Esophagus squamous epithelium (tissue), 5 donors: ENCODE measurements around the gene SMAD7. TPM values are rescaled to one million over a fixed set of nuclear protein-coding genes. Genes with fewer than 3 reads are reported as not detected.
A peak's percentile ranks its signal among the peaks of the same experiment; 100 is the strongest.

Source experiments
- DNase-seq: peaks from one replicate; lab custom pipeline; 2025; lab: John Stamatoyannopoulos, UW
- H3K27ac ChIP-seq, 4 donors: fragments of 200-600 bp; sonication (generic); one replicate each; pipeline ENCODE4 v1.5.1; 2016 to 2019; ENCODE audit warnings: mild to moderate bottlenecking in 1 of 4
- H3K27me3 ChIP-seq, 4 donors: fragments of 200-600 bp; sonication (generic); 1 replicate in 3 of 4; 2 replicates in 1 of 4; pipeline versions ENCODE4 v1.5.1 to v1.6.0; 2017 to 2021; ENCODE audit warnings: antibody characterized with exemption in 1 of 4
- H3K36me3 ChIP-seq, 3 donors: fragments of 200-600 bp; sonication (generic); one replicate each; pipeline ENCODE4 v1.5.1; 2016 to 2019
- H3K4me1 ChIP-seq, 3 donors: fragments of 200-600 bp; sonication (generic); one replicate each; pipeline ENCODE4 v1.5.1; 2017 to 2019
- H3K4me3 ChIP-seq, 4 donors: fragments of 200-600 bp; sonication (generic); 1 replicate in 3 of 4; 2 replicates in 1 of 4; pipeline ENCODE4 v1.5.1; 2016 to 2019; ENCODE audit warnings: mild to moderate bottlenecking in 2 of 4, moderate library complexity in 1 of 4
- H3K9me3 ChIP-seq, 3 donors: fragments of 200-600 bp; sonication (generic); one replicate each; pipeline ENCODE4 v1.5.1; 2016 to 2019
- CTCF ChIP-seq, 6 experiments: fragments of 450-650 bp in 4 of 6; fragments of 200-600 bp in 2 of 6; sonication (generic) in 2 of 6; IDR thresholded peaks; one replicate each; pipeline ENCODE4 v1.5.1; 2016 to 2019; ENCODE audit warnings: antibody characterized with exemption in 6 of 6, mild to moderate bottlenecking in 4 of 6, moderate library complexity in 4 of 6
- POLR2A ChIP-seq, 4 donors: fragments of 450-650 bp; IDR thresholded peaks; one replicate each; pipeline ENCODE4 v1.6.1; 2017; ENCODE audit warnings: antibody characterized with exemption in 4 of 4, mild to moderate bottlenecking in 4 of 4, moderate library complexity in 3 of 4
- WGBS, 2 donors: methylation state at CpG; one replicate each; pipeline ENCODE4 v1.1.5; 2018; 5-methylcytosine and 5-hydroxymethylcytosine counted together
- intact Hi-C: fragments of 100-400 bp; cut with DNase I; formaldehyde crosslinking; loops from one replicate; pipeline ENCODE4 v1.15.0; 2022
- total RNA-seq, 4 donors: library from RNA; depleted of rRNA; stranded (reverse); fragments of >200 nt; gene quantifications; one replicate each; pipeline ENCODE4 v1.1.0, GENCODE V29; 2016
- donor health status: DM: yes; HTN: yes; CAD: no.

Gene SMAD7
- total RNA-seq, 4 donors from 2014 or later, result 4.2 to 26.5 (median 9.0) TPM

GRCh38 chr18:48896326-48896874 lies 54.4 kb downstream of the SMAD7 start:
- intact Hi-C loops, result no loop called here
- H3K4me3 ChIP-seq, result no peak overlapping the region
- peaks cover 4 to 40% (median 20%) of the 10 kb centered on the region in 3 donors for H3K4me1 ChIP-seq
- H3K27me3 ChIP-seq, result no peaks in the 10 kb centered on the region
- DNase-seq, result no peak
- 71 to 96% methylated on average over 2 to 4 of the region's 8 CpGs for WGBS, 2 donors
- peak overlapping the region in 2 of 4 donors; percentile 13 to 45 for H3K27ac ChIP-seq
- TF ChIP-seq POLR2A (IDR thresholded peaks at IDR 0.05) (no peak), CTCF (IDR thresholded peaks at IDR 0.05) (no peak)
- H3K36me3 ChIP-seq, result no peaks in the 10 kb centered on the region
- no peaks in the 10 kb centered on the region for H3K9me3 ChIP-seq

- Histone ChIP-seq H3K9me3 (no peaks in the 10 kb centered on the region), H3K27me3 (no peaks in the 10 kb centered on the region), H3K4me1 (peaks cover 4 to 39% (median 20%) of the 10 kb centered on the region in 3 donors), H3K4me3 (no peak overlapping the region), H3K36me3 (no peaks in the 10 kb centered on the region), H3K27ac (no peak overlapping the region)
- intact Hi-C loops, result no loop called here
- DNase-seq, result no peak
- WGBS, 2 donors, result 76 to 85% methylated on average over 5 of the region's 5 CpGs
- TF ChIP-seq CTCF (IDR thresholded peaks at IDR 0.05), result no peak
- no peak for TF ChIP-seq POLR2A (IDR thresholded peaks at IDR 0.05)
These were observed 55.9 kb downstream of the SMAD7 start for GRCh38 chr18:48894799-48895346.

GRCh38 chr18:48893608-48894600 lies 56.9 kb downstream of the SMAD7 start:
- Histone ChIP-seq H3K27me3 (no peaks in the 10 kb centered on the region), H3K4me3 (no peak overlapping the region), H3K4me1 (peaks cover 4 to 49% (median 29%) of the 10 kb centered on the region in 3 donors), H3K9me3 (no peaks in the 10 kb centered on the region), H3K36me3 (no peaks in the 10 kb centered on the region), H3K27ac (peak overlapping the region in 2 of 4 donors; percentile 2 to 25)
- no peak for TF ChIP-seq POLR2A (IDR thresholded peaks at IDR 0.05)
- TF ChIP-seq CTCF (IDR thresholded peaks at IDR 0.05), result no peak
- DNase-seq, result no peak
- intact Hi-C loops, result no loop called here
- 32 to 43% methylated on average over 7 of the region's 25 CpGs for WGBS, 2 donors

- WGBS, 2 donors, result 32 to 43% methylated on average over 12 of the region's 14 CpGs
- H3K4me1 ChIP-seq, result peaks cover 4 to 54% (median 29%) of the 10 kb centered on the region in 3 donors
- H3K27me3 ChIP-seq, result no peaks in the 10 kb centered on the region
- TF ChIP-seq POLR2A (IDR thresholded peaks at IDR 0.05) (no peak), CTCF (IDR thresholded peaks at IDR 0.05) (no peak)
- no peaks in the 10 kb centered on the region for H3K36me3 ChIP-seq
- H3K4me3 ChIP-seq, result no peak overlapping the region
- intact Hi-C loops, result no loop called here
- peak overlapping the region in 2 of 4 donors; percentile 2 to 25 for H3K27ac ChIP-seq
- H3K9me3 ChIP-seq, result no peaks in the 10 kb centered on the region
- DNase-seq, result no peak
These were observed 57.6 kb downstream of the SMAD7 start for GRCh38 chr18:48893061-48893607.
